HG02884 (cell line): Measurements from ENCODE around the gene ACKR3.

Source experiments
- ATAC-seq: cut with Tn5 transposase; IDR thresholded peaks from one replicate; pipeline ENCODE4 v1.9.1; 2021; ENCODE audit warnings: mild to moderate bottlenecking, moderate library complexity; ENCODE audit not compliant: unreplicated experiment

The ACKR3 gene

DNA sequence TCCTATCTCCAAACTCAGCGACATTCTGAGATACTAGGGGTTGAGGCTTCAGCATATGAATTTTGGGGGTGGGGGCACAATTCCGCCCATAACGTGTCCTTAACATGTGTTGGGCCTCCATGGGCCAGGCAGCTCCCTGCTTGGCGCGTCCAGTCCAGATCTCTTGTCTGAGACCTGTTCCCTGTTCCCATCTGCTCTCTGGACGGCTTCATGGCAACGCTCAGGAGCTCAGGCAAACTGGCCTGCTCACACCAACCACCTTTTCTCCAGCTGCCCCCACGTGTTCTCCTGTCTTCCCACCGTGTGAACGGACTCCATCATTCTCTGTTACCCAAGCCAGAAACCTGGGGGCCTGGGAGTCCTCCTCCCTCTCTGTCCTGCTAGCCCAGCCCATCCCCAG lies 36.4 kb downstream of the ACKR3 start:
- no peak for ATAC-seq

DNA sequence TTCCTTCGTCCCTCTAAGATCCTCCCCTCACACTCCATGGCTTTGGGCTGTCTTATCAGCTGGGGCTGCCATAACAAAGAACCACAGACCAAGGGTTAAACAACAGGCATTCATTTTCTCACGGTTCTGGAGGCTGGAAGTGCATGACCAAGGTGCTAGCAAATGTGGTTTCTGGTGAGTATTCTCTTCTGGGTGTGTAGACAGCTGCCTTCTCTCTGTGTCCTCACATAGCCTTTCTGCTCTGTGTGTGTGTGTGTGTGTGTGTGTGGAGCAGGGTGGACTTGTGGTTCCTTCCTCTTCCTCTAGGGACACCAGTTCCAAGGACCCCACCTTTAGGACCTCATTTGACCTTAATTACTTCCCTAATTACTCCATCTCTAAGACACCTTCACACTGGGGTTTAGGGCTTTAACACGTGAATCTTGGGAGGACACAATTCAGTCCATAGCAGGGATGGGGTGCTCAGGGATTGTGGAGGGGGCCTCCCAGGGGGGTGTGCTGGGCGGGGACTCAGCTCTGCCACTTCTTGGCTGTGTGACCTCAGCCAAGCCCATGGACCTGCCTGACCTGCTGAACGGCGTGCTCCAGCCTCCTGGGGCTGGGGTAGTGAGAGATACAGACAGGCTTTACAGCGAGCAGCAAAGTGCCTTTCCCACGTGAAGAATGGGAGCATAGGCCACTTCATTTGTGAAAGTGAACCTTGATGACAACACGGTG lies 38.0 kb downstream of the ACKR3 start:
- ATAC-seq: no peak

- ATAC-seq: no peak
Measured at GRCh38 chr2:236608188-236608525, 38.5 kb downstream of the ACKR3 start.

- ATAC-seq: no peak
Measured at GRCh38 chr2:236608710-236609109, 39.1 kb downstream of the ACKR3 start.

- ATAC-seq: no peak
Measured at GRCh38 chr2:236610991-236611821, 41.6 kb downstream of the ACKR3 start.

DNA sequence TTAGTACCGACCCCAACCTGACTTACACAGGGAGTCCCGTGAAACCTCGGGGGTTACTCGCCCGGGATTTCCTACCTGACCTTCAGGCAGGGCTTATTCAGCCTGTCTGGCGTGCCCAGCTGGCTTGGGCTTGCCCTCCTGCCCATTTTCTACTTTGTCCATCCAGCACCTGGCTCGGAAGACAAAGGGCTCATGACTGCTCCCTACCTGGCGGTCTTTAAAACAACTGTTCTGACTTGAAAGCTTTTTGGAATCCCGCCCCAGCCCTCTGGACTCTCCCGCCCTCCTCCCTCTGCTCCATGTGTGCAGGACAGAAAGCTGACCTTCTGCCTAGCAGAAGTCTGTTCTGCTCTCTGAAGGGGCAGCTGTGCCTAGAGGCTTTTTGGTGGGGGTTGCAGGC lies 43.1 kb downstream of the ACKR3 start:
- no peak for ATAC-seq

DNA sequence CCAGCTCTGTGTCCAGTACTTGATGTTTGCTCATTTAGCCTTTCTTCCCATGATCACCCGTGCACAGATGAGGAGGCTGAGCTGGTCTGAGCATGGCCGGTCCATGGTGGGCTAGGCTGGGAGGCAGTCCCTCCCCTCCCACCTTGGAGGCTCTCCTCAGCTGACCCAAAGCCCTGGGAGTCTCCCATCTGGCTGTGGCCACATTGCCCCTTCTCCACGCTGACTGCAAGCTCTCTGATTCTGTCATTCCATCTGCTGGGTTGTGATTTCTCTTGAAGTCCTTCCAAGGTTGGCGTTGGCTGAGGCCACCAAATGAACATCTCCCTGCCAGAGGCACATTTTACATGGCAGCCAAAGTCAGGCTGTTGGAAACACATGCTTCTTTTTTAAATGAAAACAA lies 44.0 kb downstream of the ACKR3 start:
- ATAC-seq: no peak

- ATAC-seq: no peak
Measured at GRCh38 chr2:236614551-236614950, 44.9 kb downstream of the ACKR3 start.

DNA sequence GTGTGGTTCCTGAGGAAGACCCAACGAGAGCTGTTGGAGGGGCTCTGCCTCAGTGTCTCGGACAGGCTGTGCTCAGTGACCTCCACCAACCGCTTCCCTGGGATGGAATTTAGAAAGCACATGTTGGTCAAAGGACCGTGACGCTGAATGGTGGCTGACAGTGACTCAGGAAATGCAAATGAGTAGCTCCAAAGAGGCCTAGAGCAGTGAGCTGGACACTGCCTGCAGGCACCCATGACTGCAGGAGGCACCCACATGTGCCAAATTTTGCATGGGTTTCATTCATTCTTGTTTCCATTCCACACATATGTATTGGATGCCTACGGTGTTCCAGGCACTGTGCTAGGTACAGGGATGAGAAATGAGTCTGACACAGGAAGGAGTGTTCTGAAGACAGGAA lies 46.4 kb downstream of the ACKR3 start:
- no peak for ATAC-seq

GRCh38 chr2:236616624-236617023 lies 47.0 kb downstream of the ACKR3 start:
- no peak for ATAC-seq

- no peak for ATAC-seq
Measured at GRCh38 chr2:236617221-236617737, 47.7 kb downstream of the ACKR3 start.

DNA sequence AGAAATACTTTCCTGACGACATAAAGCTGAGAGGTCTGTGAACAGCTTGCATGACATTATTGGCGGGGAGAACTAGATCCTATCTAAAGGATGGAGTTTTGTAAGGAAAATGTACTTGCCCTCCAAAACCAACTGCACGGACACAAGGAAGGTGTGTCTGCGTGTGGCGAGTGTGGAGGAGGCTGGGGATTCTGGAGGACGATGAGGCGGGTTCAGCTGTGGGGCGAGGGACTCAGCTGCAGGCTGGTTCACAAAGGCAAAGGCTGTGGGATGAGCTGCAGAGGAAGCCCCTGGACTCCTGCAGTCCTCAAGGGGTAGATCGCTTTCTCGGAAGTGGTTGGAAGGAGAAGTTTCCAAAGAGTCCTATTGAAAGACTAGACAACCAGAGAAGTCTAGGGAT lies 48.2 kb downstream of the ACKR3 start:
- no peak for ATAC-seq

GRCh38 chr2:236618370-236618769 lies 48.7 kb downstream of the ACKR3 start:
- ATAC-seq: no peak

DNA sequence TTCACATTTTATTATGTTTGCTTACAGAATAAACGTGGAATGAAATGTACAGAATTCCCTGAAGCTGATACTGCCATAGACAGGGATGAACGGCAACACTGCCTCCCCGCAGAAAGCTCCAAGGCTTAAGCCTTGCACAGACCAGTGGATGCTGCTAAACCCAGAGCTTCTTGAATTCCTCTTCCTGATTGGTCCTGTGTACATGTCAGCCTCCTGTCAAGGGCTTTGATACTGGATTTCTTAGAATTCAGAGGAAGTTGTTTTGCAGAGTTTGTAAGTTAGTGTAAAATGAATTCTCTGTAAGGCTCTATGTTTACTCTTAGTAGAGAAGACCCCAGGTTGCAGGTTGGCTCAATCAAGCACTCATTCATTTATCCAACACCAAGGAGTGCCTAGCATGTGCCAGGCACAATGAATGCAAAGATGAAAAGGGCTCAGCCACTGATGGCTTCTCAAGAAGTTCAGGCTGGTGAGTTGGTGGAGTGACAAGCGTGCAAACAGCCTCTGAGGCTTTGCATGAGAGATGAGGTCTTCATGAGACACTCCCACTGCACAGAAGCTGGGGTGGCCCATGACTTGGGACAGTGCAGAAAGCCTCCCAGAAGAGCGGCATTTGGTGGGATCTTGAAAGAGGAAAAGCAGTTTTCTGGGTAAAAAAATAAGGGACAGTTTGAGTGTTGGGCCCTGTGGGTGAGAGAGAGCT lies 50.4 kb downstream of the ACKR3 start:
- ATAC-seq: no peak

DNA sequence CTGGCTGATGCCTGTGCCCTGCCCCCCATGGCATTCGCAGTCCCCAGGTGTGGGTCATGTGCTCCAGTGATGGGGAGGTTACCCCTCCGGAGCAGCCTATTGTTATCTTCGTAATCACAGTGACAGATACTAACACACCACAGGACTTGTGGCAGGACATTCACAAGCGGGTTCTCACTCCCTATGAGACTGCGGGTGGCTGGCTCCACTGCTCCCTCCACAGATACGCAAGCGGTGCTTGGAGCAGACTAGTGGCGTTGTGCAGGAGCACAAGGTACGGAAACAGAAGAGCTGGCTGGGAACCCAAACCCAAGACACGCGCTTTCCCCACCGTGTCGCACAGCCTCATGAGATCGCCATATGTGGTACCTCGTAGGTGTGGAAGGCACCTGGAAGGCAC lies 52.2 kb downstream of the ACKR3 start:
- no peak for ATAC-seq

DNA sequence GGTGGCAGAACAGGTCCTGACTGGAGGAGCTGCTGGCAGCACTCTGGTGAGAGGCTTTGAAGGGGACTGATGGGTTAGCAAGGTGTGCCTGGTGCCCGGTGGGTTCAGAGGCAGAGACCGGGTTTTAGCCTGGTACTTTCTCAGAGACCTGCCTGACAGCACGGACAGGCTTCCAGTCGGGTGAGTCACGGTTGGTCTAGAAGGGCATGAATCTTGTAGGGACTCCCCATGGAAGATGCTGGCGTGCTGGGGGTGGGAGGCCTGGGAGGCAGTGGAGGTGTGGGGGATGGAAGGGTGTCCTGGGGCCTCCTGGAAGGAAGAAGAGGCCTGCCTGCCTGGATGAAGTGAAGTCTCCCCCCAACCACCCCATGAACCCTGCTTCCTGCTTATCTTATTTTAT lies 52.6 kb downstream of the ACKR3 start:
- ATAC-seq: no peak

DNA sequence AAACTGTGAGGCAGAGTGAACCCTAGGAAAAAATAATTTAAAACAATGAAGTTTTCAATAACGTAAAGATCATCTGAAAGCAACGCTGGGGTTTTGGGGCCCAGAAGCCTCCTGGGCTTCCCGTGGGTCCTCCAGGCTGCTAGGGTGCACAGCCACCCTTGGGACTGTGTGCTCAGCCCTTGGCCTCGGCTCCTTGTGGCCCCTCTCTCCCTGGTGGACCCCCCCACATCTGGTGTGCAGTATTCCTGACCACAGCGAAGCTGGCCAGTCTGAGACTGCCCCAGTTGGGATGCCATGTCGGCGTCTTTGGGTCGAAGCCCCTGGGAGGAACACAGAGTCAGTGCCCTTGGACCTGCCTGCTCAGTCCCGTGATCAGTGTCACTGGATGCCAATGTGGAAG lies 53.0 kb downstream of the ACKR3 start:
- ATAC-seq: no peak

DNA sequence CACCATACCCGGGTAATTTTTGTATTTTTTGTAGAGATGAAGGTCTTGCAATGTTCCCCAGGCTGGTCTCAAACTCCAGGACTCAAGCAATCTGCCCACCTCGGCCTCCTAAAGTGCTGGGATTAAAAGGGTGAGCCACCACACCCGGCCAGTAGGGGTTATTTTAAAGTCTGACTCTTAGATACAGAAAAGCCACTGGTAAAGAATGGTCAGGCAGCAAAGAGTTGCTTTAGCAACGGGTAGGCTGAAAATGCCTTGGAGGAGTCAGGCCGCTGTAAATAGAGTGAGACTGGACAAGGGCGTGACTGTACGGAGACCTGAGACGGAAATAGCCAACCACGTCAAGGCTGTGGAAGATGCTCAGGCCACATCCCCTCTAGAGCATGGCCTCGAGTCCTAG lies 54.2 kb downstream of the ACKR3 start:
- ATAC-seq: no peak

DNA sequence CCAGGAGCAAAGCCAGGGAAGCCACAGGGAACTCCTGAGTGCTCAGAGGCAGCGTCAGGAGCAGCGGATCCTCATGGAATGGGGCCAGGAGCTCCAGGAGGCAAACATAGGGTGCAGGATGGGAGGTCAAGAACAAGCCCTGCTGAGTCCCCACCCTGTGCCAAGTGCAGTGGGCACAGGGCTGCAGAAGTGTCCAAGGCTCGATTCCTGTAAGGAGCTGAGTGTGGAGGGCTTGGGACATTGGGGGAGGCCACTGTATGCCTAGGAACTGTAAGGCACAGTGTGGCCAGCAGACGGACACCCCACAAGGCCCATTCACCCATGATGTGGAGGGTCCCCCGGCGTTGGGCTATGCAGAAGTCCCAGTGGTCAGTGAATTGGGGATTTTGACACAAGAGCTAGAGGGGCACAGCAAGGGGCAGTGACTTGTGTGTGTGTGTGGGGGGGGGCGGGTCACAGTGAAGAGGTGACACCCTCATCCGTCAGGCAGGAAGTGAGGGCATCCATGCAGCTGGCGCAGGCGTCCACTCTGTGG lies 55.6 kb downstream of the ACKR3 start:
- no peak for ATAC-seq

GRCh38 chr2:236626391-236627150 lies 56.9 kb downstream of the ACKR3 start:
- no peak for ATAC-seq

DNA sequence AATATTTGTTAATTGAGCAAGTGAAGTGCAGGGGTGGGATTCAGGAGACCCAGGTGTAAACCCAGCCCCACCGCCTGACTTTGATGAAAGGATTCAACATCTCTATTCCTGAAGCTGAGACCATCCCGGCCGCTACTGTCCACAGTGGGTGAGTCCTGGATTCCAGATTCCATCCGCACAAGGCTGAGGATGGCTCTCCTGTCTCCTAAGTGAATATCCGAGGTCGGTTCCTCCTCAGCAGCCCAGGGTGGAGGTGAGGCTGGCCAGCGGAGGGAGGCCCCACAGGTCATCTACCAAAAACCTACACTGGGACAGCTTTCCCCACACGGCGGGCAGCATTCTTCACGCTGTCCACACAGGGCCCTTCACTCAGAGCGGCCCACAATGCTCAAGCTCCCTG lies 57.6 kb downstream of the ACKR3 start:
- no peak for ATAC-seq
